HCT116 (cell line): ENCODE data around the gene SLC16A4. TPM values are rescaled to one million over a fixed set of nuclear protein-coding genes. Genes with fewer than 3 reads are reported as not detected.

ENCODE experiments used
- ATAC-seq: fragments of 200-7000 bp; cut with Tn5 transposase; 2 replicates; pipeline ENCODE4 v1.9.1; 2020; ENCODE audit warnings: mild to moderate bottlenecking, moderate library complexity
- BruUV-seq: library from RNA; stranded (reverse); fragments of 400-500 nt; replicated peaks from 2 replicates; lab custom pipeline; 2021; lab: Mats Ljungman, UMichigan
- CTCF ChIA-PET: fragments of 300-600 bp; sonication (Branson Sonifier 250); formaldehyde crosslinking; loops from one replicate; lab custom pipeline; 2021; ENCODE audit warnings: antibody characterized with exemption; lab: Charles Lee
- POLR2A ChIA-PET: fragments of 300-600, 350-600 bp; sonication (Branson Sonifier 250); formaldehyde crosslinking; loops from one replicate; lab custom pipeline; 2021; ENCODE audit warnings: antibody characterized with exemption; lab: Charles Lee
- RAD21 ChIA-PET, 2 experiments: fragments of 300-600 bp; sonication (Branson Sonifier 250); formaldehyde crosslinking; loops; one replicate each; lab custom pipeline; 2023; ENCODE audit warnings: low total read pairs in 2 of 2; ENCODE audit not compliant: uncharacterized antibody in 2 of 2, unreplicated experiment in 2 of 2, low non-redundant PET in 1 of 2; lab: Charles Lee
- DNase-seq: peaks from one replicate; pipeline ENCODE4 v3.0.0-alpha.2; 2010; ENCODE audit warnings: low read depth, low spot score
- H2AFZ ChIP-seq: fragments of 200-600 bp; shearing (Covaris generic), sonication (generic); 2 replicates; pipeline ENCODE4 v1.6.1; 2017; ENCODE audit warnings: low read depth, mixed run types, mixed read lengths, antibody characterized with exemption, low read length; ENCODE audit not compliant: poor library complexity, severe bottlenecking
- H3K27ac ChIP-seq: 2 replicates; pipeline ENCODE4 v1.5.1; 2012; ENCODE audit warnings: low read depth, low read length
- H3K27me3 ChIP-seq: fragments of 200-600 bp; sonication (generic); 2 replicates; pipeline ENCODE4 v1.6.1; 2016; ENCODE audit warnings: mixed run types, low read length, mixed read lengths; ENCODE audit not compliant: insufficient read depth
- H3K36me3 ChIP-seq, 2 experiments: fragments of 200-500 bp in 1 of 2; fragments of 200-600 bp in 1 of 2; sonication (Bioruptor generic) in 1 of 2; sonication (generic) in 1 of 2; 2 replicates each; pipeline versions ENCODE4 v1.5.1 to v1.6.1; 2014 to 2016; ENCODE audit warnings: low read length in 2 of 2, inconsistent platforms in 1 of 2, mixed read lengths in 1 of 2, mixed run types in 1 of 2; ENCODE audit not compliant: insufficient read depth in 2 of 2, control insufficient read depth in 1 of 2
- H3K4me1 ChIP-seq, 2 experiments: fragments of 200-600 bp in 1 of 2; sonication (generic) in 1 of 2; 2 replicates each; pipeline versions ENCODE4 v1.5.1 to v1.6.1; 2012 to 2017; ENCODE audit warnings: low read length in 2 of 2, inconsistent platforms in 1 of 2, mild to moderate bottlenecking in 1 of 2, mixed read lengths in 1 of 2, mixed run types in 1 of 2, moderate library complexity in 1 of 2; ENCODE audit not compliant: insufficient read depth in 2 of 2, control insufficient read depth in 1 of 2
- H3K4me2 ChIP-seq: fragments of 200-600 bp; sonication (generic); 2 replicates; pipeline ENCODE4 v1.6.1; 2017; ENCODE audit warnings: mixed run types, low read length, mixed read lengths
- H3K4me3 ChIP-seq, 2 experiments: fragments of 200-600 bp in 1 of 2; sonication (generic) in 1 of 2; replicated peaks in 1 of 2; 2 replicates each; pipeline ENCODE4 v1.5.1; 2011 to 2016; ENCODE audit warnings: low read length in 2 of 2, control low read depth in 1 of 2, low read depth in 1 of 2, mild to moderate bottlenecking in 1 of 2, mixed read lengths in 1 of 2, mixed run types in 1 of 2
- H3K79me2 ChIP-seq: fragments of 200-600 bp; sonication (generic); 2 replicates; pipeline ENCODE4 v1.6.1; 2017; ENCODE audit warnings: mild to moderate bottlenecking, mixed run types, low read length, moderate library complexity, mixed read lengths; ENCODE audit not compliant: insufficient read depth
- H3K9ac ChIP-seq: fragments of 200-600 bp; sonication (generic); 2 replicates; pipeline ENCODE4 v1.6.1; 2016; ENCODE audit warnings: low read length, mixed read lengths
- H3K9me2 ChIP-seq: fragments of 200-600 bp; sonication (generic), shearing (Covaris generic); 2 replicates; pipeline ENCODE4 v1.6.1; 2017; ENCODE audit warnings: mixed run types, mild to moderate bottlenecking, moderate library complexity; ENCODE audit not compliant: insufficient read depth
- H3K9me3 ChIP-seq, 2 experiments: fragments of 200-500 bp in 1 of 2; fragments of 200-600 bp in 1 of 2; sonication (Bioruptor generic) in 1 of 2; sonication (generic) in 1 of 2; 2 replicates each; pipeline ENCODE4 v1.6.1; 2014 to 2017; ENCODE audit warnings: low read length in 2 of 2, mixed read lengths in 2 of 2, inconsistent platforms in 1 of 2, low read depth in 1 of 2, mild to moderate bottlenecking in 1 of 2, mixed run types in 1 of 2, moderate library complexity in 1 of 2; ENCODE audit not compliant: control insufficient read depth in 1 of 2, insufficient read depth in 1 of 2
- H4K20me1 ChIP-seq: fragments of 200-600 bp; sonication (generic), shearing (Covaris generic); 2 replicates; pipeline ENCODE4 v1.6.1; 2017; ENCODE audit warnings: mixed run types, mild to moderate bottlenecking, moderate library complexity; ENCODE audit not compliant: insufficient read depth
- ATF3 ChIP-seq: IDR thresholded peaks from 2 replicates; pipeline ENCODE4 v1.6.1; 2012
- CEBPB ChIP-seq: IDR thresholded peaks from 2 replicates; pipeline ENCODE4 v1.6.1; 2012; ENCODE audit warnings: low read depth
- ELF1 ChIP-seq: IDR thresholded peaks from 2 replicates; pipeline ENCODE4 v1.6.1; 2012; ENCODE audit warnings: low read depth, borderline replicate concordance
- JUND ChIP-seq: IDR thresholded peaks from 2 replicates; pipeline ENCODE4 v1.6.1; 2012
- MAX ChIP-seq: IDR thresholded peaks from 2 replicates; pipeline ENCODE4 v1.6.1; 2012
- POLR2A ChIP-seq: IDR thresholded peaks from 2 replicates; pipeline ENCODE4 v1.7.0; 2011; ENCODE audit warnings: borderline replicate concordance; ENCODE audit not compliant: insufficient read depth, insufficient read length; ENCODE audit errors: extremely low read depth
- POLR2AphosphoS5 ChIP-seq: IDR thresholded peaks from 2 replicates; pipeline ENCODE4 v1.6.1; 2011; ENCODE audit warnings: mild to moderate bottlenecking, low read depth, low read length, moderate library complexity
- RAD21 ChIP-seq: IDR thresholded peaks from 2 replicates; pipeline ENCODE4 v1.6.1; 2012; ENCODE audit warnings: low read depth, mild to moderate bottlenecking
- REST ChIP-seq: IDR thresholded peaks from 2 replicates; pipeline ENCODE4 v1.6.1; 2012; ENCODE audit warnings: low read depth
- SIN3A ChIP-seq: IDR thresholded peaks from 2 replicates; pipeline ENCODE4 v1.6.1; 2012; ENCODE audit warnings: low read depth
- SRF ChIP-seq: IDR thresholded peaks from 2 replicates; pipeline ENCODE4 v1.6.1; 2012; ENCODE audit warnings: low read depth
- YY1 ChIP-seq: IDR thresholded peaks from 2 replicates; pipeline ENCODE4 v1.6.1; 2011; ENCODE audit warnings: low read length, low read depth, moderate library complexity, mild to moderate bottlenecking; ENCODE audit not compliant: insufficient replicate concordance; ENCODE audit errors: extremely low read depth
- ZFX ChIP-seq: fragments of 450-650 bp; IDR thresholded peaks from 2 replicates; pipeline ENCODE4 v1.6.1; 2017
- intact Hi-C: fragments of 100-400 bp; cut with micrococcal nuclease; formaldehyde crosslinking; loops from 2 replicates; pipeline ENCODE4 v1.10.0; 2022
- total RNA-seq: library from RNA; stranded (reverse); gene quantifications from one replicate; pipeline ENCODE4 v1.2.1, GENCODE V29; 2021; ENCODE audit not compliant: unreplicated experiment
- TF ChIP-seq, protein P1 (sequence below): IDR thresholded peaks from 2 replicates; pipeline ENCODE4 v1.6.1; 2011; ENCODE audit warnings: mild to moderate bottlenecking, low read length, moderate library complexity; ENCODE audit not compliant: insufficient replicate concordance; ENCODE audit errors: extremely low read depth

SLC16A4 gene
- total RNA-seq, 1 experiment from 2014 or later, result 0.20 TPM

GRCh38 chr1:110324667-110325066, 66.2 kb downstream of the SLC16A4 start:
- Histone ChIP-seq H3K27me3 (no peaks in the 10 kb centered on the region), H3K4me1 (peaks cover 7 to 16% of the 10 kb centered on the region in 2 experiments; a peak in 2 of 4 replicates), H3K4me3 (no peak overlapping the region), H3K9ac (no peak overlapping the region), H3K9me2 (no peaks in the 10 kb centered on the region), H3K79me2 (no peaks in the 10 kb centered on the region), H3K4me2 (no peak overlapping the region), H3K9me3 (no peaks in the 10 kb centered on the region), H2AFZ (no peak overlapping the region), H3K36me3 (no peaks in the 10 kb centered on the region), H4K20me1 (no peaks in the 10 kb centered on the region), H3K27ac (no peak overlapping the region)
- no peak for TF ChIP-seq ZFX
- no peak for TF ChIP-seq SRF
- no peak for TF ChIP-seq JUND
- DNase-seq, result no peak
- POLR2A ChIA-PET, result no interaction called here
- no peak for ATAC-seq
- intact Hi-C loops, result no loop called here
- CTCF ChIA-PET, result no interaction called here
- RAD21 ChIA-PET, result no interaction called here
- BruUV-seq, result no TSS peak

GRCh38 chr1:110321846-110322245, 69.0 kb downstream of the SLC16A4 start:
- H4K20me1 ChIP-seq, result no peaks in the 10 kb centered on the region
- DNase-seq (no peak), ATAC-seq (no peak)
- no peak overlapping the region for H3K9ac ChIP-seq
- H3K4me3 ChIP-seq, result no peak overlapping the region
- no peaks in the 10 kb centered on the region for H3K79me2 ChIP-seq
- peaks cover 7 to 11% of the 10 kb centered on the region in 2 experiments; a peak in 2 of 4 replicates for H3K4me1 ChIP-seq
- ChIA-PET RAD21 (no interaction called here), CTCF (no interaction called here), POLR2A (no interaction called here)
- TF ChIP-seq ZFX (no peak), POLR2AphosphoS5 (no peak), RAD21 (no peak), SIN3A (no peak), ATF3 (no peak), CEBPB (no peak), JUND (no peak), YY1 (no peak), MAX (no peak), POLR2A (no peak), ELF1 (no peak), REST (no peak)
- TF ChIP-seq, protein P1, sequence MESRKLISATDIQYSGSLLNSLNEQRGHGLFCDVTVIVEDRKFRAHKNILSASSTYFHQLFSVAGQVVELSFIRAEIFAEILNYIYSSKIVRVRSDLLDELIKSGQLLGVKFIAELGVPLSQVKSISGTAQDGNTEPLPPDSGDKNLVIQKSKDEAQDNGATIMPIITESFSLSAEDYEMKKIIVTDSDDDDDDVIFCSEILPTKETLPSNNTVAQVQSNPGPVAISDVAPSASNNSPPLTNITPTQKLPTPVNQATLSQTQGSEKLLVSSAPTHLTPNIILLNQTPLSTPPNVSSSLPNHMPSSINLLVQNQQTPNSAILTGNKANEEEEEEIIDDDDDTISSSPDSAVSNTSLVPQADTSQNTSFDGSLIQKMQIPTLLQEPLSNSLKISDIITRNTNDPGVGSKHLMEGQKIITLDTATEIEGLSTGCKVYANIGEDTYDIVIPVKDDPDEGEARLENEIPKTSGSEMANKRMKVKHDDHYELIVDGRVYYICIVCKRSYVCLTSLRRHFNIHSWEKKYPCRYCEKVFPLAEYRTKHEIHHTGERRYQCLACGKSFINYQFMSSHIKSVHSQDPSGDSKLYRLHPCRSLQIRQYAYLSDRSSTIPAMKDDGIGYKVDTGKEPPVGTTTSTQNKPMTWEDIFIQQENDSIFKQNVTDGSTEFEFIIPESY, result no peak
- H3K27me3 ChIP-seq, result no peaks in the 10 kb centered on the region
- no peak overlapping the region for H3K27ac ChIP-seq
- no peak overlapping the region for H2AFZ ChIP-seq
- H3K9me2 ChIP-seq, result no peaks in the 10 kb centered on the region
- no peaks in the 10 kb centered on the region for H3K36me3 ChIP-seq
- no peak overlapping the region for H3K4me2 ChIP-seq
- intact Hi-C loops, result no loop called here
- no TSS peak for BruUV-seq
- H3K9me3 ChIP-seq, result no peaks in the 10 kb centered on the region
